Ecto neural progenitor cell (in vitro differentiated cells): ENCODE results near the gene DYNLL1.
"Not testable (repeated sequence)": the region's sequence is repeated elsewhere in the genome, so short reads cannot be mapped to it uniquely, and the experiment has no call there.

ENCODE experiments used
- DNase-seq: peaks from one replicate; pipeline ENCODE4 v3.0.0-alpha.2; 2018; ENCODE audit warnings: low spot score

DYNLL1 gene

GRCh38 chr12:120515496-120515895, 19.6 kb downstream of the DYNLL1 start:
- no peak for DNase-seq

DNA sequence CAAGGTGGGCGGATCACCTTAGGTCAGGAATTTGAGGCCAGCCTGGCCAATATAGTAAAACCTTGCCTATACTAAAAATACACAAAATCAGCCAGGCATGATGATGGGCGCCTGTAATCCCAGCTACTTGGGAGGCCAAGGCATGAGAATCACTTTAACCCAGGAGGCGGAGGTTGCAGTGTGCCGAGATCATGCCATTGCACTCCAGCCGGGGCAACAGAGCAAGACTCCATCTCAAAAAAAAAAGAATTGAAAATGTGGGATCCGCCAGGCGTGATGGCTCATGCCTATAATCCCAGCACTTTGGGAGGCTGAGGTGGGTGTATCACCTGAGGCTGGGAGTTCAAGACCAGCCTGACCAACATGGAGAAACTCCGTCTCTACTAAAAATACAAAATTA, 23.4 kb downstream of the DYNLL1 start:
- DNase-seq = not testable (repeated sequence)

DNA sequence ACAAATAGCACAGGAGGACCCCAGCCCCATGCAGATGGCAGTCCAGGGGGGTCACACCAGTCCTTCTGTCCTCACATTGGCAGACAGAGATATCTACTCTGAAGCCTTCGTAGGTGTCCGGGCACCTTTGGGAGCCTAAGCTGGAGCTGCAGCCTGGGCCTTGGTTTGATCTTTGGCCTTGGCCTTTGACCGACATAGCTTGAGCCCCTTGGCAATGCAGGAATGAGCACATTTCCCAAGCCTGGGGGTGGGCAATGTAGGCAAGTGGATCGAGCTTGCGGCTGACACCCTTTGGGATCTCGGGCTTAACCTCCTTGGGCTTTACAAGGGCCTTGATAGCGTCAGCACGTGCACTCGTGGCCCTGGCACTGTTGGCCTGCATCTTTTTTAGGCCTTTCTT, 26.7 kb downstream of the DYNLL1 start:
- no peak for DNase-seq

DNA sequence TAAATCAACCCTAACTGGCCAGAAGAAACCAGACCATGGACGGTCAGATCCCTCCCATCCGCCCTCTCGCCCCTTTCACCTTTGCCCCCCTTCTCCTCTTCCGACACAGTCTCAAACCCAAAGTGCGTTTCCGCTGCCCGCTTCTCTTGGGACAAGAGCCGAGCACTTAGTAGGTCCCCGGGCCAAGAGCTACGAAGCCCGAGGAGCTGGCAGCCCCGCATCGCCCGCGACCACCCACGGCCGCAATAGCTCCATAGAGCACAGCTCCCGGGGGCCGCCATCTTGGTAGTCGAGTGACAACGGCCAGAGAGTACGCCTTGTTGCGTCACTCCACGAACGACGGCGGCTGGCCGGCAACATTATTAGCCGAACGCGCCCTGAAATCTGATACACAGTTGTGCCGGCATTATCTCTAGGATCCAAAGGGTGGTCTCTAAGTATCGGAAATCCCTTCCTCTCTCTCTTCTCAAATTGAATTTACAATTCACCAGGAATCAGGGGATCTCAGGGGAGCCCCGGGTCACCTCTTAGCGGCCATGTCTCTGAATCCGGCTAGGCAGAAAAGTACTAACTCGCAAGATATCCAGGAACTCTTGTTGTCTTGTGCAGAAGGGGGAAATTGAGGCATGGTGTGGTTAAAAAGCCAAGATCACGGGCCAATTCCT, 33.1 kb downstream of the DYNLL1 start, which contains the start of gene COQ5:
Gene COQ5, minus strand, starts transcription at position 298 of the 665 bp plus-strand sequence. Its CDS starts 17 bp downstream, at position 281.
- peak; percentile 98 for DNase-seq

- no peak for DNase-seq
These were observed 33.9 kb downstream of the DYNLL1 start for GRCh38 chr12:120529641-120530417.

- DNase-seq = not testable (repeated sequence)
These were observed 34.5 kb downstream of the DYNLL1 start for GRCh38 chr12:120530418-120530761.

DNA sequence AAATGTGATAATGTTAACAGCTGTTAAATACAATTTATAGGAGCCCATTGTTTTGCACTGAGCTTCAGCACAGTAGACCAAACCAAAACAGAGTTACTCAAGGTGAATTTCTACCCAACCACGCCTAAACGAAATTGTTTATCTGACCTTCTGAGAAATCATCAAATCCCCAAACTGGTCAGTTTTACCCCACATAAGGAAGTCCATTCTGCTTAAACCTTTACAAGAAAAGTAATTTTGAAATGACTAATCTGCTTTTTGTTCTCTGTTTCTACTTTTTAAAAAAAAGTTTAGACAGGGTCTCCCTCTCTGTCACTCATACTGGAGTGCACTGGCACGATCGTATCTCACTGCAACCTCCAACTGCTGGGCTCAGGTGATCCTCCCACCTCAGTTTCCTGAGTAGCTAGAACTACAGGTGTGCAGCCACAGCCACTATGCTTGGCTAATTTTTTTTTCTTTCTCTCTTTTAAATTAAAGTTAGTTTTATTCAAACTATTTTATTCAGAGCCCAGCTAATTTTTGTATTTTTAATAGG, 36.9 kb downstream of the DYNLL1 start:
- DNase-seq = no peak

GRCh38 chr12:120534203-120534702, 38.3 kb downstream of the DYNLL1 start, which contains the start of gene RNF10:
TSS of gene RNF10 (plus strand) at chr12:120534356. CDS start at chr12:120534812, 456 bp downstream.
- peak; percentile 88 for DNase-seq

- DNase-seq = peak; percentile 85
These were observed 39.1 kb downstream of the DYNLL1 start for GRCh38 chr12:120534703-120535655.

- no peak for DNase-seq
These were observed 40.3 kb downstream of the DYNLL1 start for GRCh38 chr12:120536064-120536791.

- DNase-seq = no peak
These were observed 41.9 kb downstream of the DYNLL1 start for GRCh38 chr12:120537856-120538220.

DNA sequence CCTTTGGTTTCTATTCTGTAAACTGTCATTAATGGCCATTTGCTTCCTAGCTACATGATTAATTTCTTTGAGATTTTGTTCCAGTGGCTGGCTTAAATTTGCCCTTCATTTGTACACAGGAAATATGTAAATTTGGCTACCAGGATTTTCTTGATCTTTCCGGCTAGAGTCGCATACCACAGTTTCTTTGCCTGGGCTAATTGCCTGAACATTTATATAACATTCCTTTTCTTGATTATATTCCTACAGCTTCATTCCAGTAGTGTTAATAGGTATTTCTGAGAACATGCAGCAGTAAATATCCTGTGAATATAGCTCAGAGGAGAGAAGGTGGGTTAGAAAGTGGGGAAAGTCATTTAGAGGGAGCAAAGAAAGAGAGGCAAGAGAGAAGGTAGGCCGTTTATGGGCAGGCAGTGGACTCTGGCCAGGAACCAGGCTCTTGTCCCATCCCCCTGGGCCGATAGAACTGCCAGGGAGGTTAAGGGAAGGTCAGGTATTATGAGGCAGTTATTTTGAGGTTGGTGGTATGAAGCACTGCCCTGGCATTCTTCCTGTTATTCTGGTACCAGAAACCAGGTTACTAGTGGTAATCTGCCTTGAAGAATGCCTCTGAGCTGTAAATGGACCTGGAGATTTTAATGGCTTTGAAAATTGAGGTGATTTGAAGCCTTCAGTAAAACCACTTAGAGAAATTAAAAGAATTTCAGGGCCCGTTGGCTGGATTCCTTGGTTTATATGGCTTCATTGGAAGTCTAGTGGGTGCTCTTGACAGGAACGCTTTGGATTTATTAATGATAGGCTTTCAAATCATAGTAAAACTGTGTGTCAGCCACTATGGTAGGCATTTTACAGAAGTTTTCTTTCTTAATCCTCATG, 42.6 kb downstream of the DYNLL1 start:
- no peak for DNase-seq

- no peak for DNase-seq
These were observed 43.4 kb downstream of the DYNLL1 start for GRCh38 chr12:120539303-120539702.

- no peak for DNase-seq
These were observed 44.5 kb downstream of the DYNLL1 start for GRCh38 chr12:120540445-120540844.

DNA sequence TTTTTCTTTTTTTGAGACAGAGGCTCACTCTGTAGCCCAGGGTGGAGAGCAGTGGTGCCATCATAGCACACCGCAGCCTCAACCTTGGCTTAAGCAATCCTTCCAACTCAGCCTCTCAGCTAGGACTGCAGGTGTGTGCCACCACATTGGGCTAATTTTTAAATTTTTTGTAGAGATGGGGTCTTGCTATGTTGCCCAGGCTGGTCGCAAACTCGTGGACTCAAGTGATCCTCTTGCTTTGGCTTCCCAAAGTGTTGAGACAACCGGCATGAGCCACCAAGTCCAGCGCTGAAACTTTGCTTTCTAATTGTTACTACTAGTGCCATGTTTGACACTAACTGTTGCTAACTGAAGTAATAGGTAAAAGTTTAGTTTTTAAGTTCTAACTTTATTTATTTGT, 46.3 kb downstream of the DYNLL1 start:
- no peak for DNase-seq

- no peak for DNase-seq
These were observed 48.8 kb downstream of the DYNLL1 start for GRCh38 chr12:120544691-120545090.

GRCh38 chr12:120546050-120546386, 50.1 kb downstream of the DYNLL1 start:
- DNase-seq = no peak
